Endothelial cell of umbilical vein (primary cell): ENCODE measurements around the gene HABP4.

Source experiments
- CTCF ChIP-seq, 2 donors: IDR thresholded peaks; 1 replicate in 1 of 2; 2 replicates in 1 of 2; pipeline ENCODE4 v1.5.1; 2011; ENCODE audit warnings: low read length in 2 of 2, mild to moderate bottlenecking in 2 of 2, moderate library complexity in 2 of 2, control low read depth in 1 of 2, inconsistent platforms in 1 of 2, low read depth in 1 of 2; ENCODE audit not compliant: insufficient read depth in 1 of 2; ENCODE audit errors: extremely low read depth in 1 of 2
- POLR2AphosphoS5 ChIP-seq: IDR thresholded peaks from 2 replicates; pipeline ENCODE4 v1.6.1; 2012; ENCODE audit warnings: low read depth, mild to moderate bottlenecking, control low read depth, low read length, moderate library complexity; ENCODE audit not compliant: insufficient read depth

GRCh38 chr9:96483733-96484390, 33.9 kb downstream of the HABP4 start:
- no peak for TF ChIP-seq POLR2AphosphoS5
- no peak for TF ChIP-seq CTCF (IDR thresholded peaks at IDR 0.05; ENCODE audit: extremely low read depth in 1 of 2, insufficient read depth in 1 of 2, low read depth in 1 of 2, low read length in 2 of 2)
